ENCODE data around the gene SLC47A2.

DNA sequence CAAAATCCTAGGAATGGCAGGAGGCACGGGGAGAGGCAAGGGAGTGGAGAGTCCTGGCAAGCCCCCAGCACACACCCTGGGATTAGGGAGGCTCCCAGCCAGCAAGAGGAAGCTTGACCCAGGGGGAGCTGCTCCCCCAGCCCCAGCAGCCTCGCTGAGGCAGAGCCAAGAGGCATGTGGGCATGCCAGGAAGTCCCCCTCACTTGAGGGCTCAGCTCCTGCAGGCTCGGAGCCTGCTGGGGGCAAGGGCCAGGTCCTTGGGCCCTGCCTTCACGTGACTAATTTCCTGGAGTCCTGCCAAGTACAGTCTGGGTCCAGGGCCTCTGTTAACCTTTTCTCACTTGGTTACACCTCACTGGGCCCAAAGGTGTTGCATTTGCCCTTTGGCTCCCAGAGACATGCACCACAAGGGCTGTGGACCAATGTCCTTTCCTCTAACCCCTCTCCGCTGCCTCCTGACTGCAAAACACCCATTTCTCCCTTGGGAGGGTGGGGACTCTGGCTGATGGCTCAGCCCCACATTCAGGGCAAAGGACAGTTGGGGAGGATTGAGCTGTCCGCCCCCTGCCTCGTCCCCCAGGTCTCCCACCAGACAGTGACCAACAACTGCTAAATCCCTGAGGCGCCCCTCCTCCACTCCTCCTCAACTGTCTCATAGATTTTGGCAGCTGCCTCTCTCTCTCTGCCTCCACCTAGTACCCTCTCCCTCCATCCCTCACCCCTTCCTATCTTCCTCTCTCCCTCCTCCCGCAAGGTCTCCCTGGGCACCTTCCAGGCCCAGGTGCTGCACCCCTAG is 4.4 kb upstream of the SLC47A2 start:
- TF ChIP-seq, protein P1, sequence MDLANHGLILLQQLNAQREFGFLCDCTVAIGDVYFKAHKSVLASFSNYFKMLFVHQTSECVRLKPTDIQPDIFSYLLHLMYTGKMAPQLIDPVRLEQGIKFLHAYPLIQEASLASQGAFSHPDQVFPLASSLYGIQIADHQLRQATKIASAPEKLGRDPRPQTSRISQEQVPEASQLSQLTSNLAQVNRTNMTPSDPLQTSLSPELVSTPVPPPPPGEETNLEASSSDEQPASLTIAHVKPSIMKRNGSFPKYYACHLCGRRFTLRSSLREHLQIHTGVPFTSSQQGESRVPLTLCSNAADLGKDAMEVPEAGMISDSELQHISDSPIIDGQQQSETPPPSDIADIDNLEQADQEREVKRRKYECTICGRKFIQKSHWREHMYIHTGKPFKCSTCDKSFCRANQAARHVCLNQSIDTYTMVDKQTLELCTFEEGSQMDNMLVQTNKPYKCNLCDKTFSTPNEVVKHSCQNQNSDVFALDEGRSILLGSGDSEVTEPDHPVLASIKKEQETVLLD (IDR thresholded peaks at IDR 0.05), result no peak
- TF ChIP-seq, protein P2, sequence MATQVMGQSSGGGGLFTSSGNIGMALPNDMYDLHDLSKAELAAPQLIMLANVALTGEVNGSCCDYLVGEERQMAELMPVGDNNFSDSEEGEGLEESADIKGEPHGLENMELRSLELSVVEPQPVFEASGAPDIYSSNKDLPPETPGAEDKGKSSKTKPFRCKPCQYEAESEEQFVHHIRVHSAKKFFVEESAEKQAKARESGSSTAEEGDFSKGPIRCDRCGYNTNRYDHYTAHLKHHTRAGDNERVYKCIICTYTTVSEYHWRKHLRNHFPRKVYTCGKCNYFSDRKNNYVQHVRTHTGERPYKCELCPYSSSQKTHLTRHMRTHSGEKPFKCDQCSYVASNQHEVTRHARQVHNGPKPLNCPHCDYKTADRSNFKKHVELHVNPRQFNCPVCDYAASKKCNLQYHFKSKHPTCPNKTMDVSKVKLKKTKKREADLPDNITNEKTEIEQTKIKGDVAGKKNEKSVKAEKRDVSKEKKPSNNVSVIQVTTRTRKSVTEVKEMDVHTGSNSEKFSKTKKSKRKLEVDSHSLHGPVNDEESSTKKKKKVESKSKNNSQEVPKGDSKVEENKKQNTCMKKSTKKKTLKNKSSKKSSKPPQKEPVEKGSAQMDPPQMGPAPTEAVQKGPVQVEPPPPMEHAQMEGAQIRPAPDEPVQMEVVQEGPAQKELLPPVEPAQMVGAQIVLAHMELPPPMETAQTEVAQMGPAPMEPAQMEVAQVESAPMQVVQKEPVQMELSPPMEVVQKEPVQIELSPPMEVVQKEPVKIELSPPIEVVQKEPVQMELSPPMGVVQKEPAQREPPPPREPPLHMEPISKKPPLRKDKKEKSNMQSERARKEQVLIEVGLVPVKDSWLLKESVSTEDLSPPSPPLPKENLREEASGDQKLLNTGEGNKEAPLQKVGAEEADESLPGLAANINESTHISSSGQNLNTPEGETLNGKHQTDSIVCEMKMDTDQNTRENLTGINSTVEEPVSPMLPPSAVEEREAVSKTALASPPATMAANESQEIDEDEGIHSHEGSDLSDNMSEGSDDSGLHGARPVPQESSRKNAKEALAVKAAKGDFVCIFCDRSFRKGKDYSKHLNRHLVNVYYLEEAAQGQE (IDR thresholded peaks at IDR 0.05; ENCODE audit: borderline replicate concordance), result no peak
- TF ChIP-seq, protein P2 (CRISPR knock-in tag; IDR thresholded peaks at IDR 0.05; ENCODE audit: low read depth), result no peak
- no peak for TF ChIP-seq HSF4 (CRISPR knock-in tag; IDR thresholded peaks at IDR 0.05; ENCODE audit: borderline replicate concordance)
- TF ChIP-seq, protein P3, sequence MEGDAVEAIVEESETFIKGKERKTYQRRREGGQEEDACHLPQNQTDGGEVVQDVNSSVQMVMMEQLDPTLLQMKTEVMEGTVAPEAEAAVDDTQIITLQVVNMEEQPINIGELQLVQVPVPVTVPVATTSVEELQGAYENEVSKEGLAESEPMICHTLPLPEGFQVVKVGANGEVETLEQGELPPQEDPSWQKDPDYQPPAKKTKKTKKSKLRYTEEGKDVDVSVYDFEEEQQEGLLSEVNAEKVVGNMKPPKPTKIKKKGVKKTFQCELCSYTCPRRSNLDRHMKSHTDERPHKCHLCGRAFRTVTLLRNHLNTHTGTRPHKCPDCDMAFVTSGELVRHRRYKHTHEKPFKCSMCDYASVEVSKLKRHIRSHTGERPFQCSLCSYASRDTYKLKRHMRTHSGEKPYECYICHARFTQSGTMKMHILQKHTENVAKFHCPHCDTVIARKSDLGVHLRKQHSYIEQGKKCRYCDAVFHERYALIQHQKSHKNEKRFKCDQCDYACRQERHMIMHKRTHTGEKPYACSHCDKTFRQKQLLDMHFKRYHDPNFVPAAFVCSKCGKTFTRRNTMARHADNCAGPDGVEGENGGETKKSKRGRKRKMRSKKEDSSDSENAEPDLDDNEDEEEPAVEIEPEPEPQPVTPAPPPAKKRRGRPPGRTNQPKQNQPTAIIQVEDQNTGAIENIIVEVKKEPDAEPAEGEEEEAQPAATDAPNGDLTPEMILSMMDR (IDR thresholded peaks at IDR 0.05 in 2 of 3, conservative IDR thresholded peaks at IDR 0.05 in 1 of 3; ENCODE audit: insufficient read depth in 2 of 3, low read depth in 1 of 3, low read length in 3 of 3), result no peak
- no peak for TF ChIP-seq EZH2 (IDR thresholded peaks at IDR 0.05; ENCODE audit: borderline replicate concordance, low read depth, low read length)
- no peak for TF ChIP-seq YY1 (IDR thresholded peaks at IDR 0.05; ENCODE audit: borderline replicate concordance in 1 of 3, control insufficient read depth in 1 of 3, extremely low read depth in 1 of 3, insufficient read depth in 3 of 3, insufficient read length in 1 of 3, insufficient replicate concordance in 2 of 3, low read depth in 1 of 3, low read length in 2 of 3)
- no peak for TF ChIP-seq GABPA (tag; conservative IDR thresholded peaks at IDR 0.05; ENCODE audit: low read depth)
- TF ChIP-seq PML (IDR thresholded peaks at IDR 0.05; ENCODE audit: low read length), result no peak
- TF ChIP-seq, protein P4, sequence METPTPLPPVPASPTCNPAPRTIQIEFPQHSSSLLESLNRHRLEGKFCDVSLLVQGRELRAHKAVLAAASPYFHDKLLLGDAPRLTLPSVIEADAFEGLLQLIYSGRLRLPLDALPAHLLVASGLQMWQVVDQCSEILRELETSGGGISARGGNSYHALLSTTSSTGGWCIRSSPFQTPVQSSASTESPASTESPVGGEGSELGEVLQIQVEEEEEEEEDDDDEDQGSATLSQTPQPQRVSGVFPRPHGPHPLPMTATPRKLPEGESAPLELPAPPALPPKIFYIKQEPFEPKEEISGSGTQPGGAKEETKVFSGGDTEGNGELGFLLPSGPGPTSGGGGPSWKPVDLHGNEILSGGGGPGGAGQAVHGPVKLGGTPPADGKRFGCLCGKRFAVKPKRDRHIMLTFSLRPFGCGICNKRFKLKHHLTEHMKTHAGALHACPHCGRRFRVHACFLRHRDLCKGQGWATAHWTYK (CRISPR knock-in tag; IDR thresholded peaks at IDR 0.05), result no peak
- TF ChIP-seq, protein P5, sequence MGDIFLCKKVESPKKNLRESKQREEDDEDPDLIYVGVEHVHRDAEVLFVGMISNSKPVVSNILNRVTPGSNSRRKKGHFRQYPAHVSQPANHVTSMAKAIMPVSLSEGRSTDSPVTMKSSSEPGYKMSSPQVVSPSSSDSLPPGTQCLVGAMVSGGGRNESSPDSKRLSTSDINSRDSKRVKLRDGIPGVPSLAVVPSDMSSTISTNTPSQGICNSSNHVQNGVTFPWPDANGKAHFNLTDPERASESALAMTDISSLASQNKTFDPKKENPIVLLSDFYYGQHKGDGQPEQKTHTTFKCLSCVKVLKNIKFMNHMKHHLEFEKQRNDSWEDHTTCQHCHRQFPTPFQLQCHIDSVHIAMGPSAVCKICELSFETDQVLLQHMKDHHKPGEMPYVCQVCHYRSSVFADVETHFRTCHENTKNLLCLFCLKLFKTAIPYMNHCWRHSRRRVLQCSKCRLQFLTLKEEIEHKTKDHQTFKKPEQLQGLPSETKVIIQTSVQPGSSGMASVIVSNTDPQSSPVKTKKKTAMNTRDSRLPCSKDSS (IDR thresholded peaks at IDR 0.05; ENCODE audit: low read depth, partially characterized antibody), result no peak
- TF ChIP-seq ZC3H4 (CRISPR knock-in tag; IDR thresholded peaks at IDR 0.05; ENCODE audit: borderline replicate concordance), result no peak
- TF ChIP-seq, protein P6, sequence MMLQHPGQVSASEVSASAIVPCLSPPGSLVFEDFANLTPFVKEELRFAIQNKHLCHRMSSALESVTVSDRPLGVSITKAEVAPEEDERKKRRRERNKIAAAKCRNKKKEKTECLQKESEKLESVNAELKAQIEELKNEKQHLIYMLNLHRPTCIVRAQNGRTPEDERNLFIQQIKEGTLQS (IDR thresholded peaks at IDR 0.05), result no peak
- TF ChIP-seq, protein P6 (CRISPR knock-in tag; conservative IDR thresholded peaks at IDR 0.05), result no peak
